Measurements from ENCODE around the gene INIP. TPM values are rescaled to one million over a fixed set of nuclear protein-coding genes. Genes with fewer than 3 reads are reported as not detected.

Gene INIP
- total and polyA plus RNA-seq, 2 donors (not counting 1 experiment from before 2014, with no cell fraction given), result 5.0 to 22.9 TPM

- WGBS (ENCODE audit: insufficient coverage), result 93% methylated on average over 2 of the region's 2 CpGs
- Mint-ChIP-seq H3K4me1 (peaks cover 66% of the 10 kb centered on the region), H3K4me3 (no peak overlapping the region), H3K9me3 (ENCODE audit: insufficient read depth) (no peaks in the 10 kb centered on the region), H3K27me3 (no peaks in the 10 kb centered on the region), H3K27ac (no peak overlapping the region)
- Histone ChIP-seq H3K4me3 (ENCODE audit: control extremely low read depth in 1 of 5, extremely low read depth in 1 of 5, insufficient read depth in 1 of 5, low read depth in 2 of 5, low read length in 4 of 5) (no peak overlapping the region), H3K4me2 (replicated peaks; ENCODE audit: low read depth, low read length, poor library complexity, severe bottlenecking) (no peak overlapping the region), H3K79me2 (ENCODE audit: control insufficient read depth, insufficient read depth, low read length) (peaks cover 90% of the 10 kb centered on the region), H3K9ac (ENCODE audit: low read length) (no peak overlapping the region), H3K9me3 (ENCODE audit: control extremely low read depth in 1 of 3, control insufficient read depth in 2 of 3, insufficient read depth in 1 of 3, low read length in 2 of 3) (no peaks in the 10 kb centered on the region), H3K4me1 (ENCODE audit: control insufficient read depth in 2 of 2, insufficient read depth in 2 of 2, low read length in 2 of 2) (peaks cover 25 to 30% of the 10 kb centered on the region in 2 donors), H3K36me3 (replicated peaks in 1 of 2; ENCODE audit: control extremely low read depth in 1 of 2, control insufficient read depth in 1 of 2, extremely low read depth in 1 of 2, insufficient read depth in 2 of 2, low read length in 1 of 2) (no peaks in the 10 kb centered on the region), H3K27ac (ENCODE audit: low read length in 2 of 2) (no peak overlapping the region), H4K20me1 (ENCODE audit: control insufficient read depth, insufficient read depth, low read length, poor library complexity, severe bottlenecking) (peaks cover 26% of the 10 kb centered on the region), H3K27me3 (replicated peaks in 1 of 4; ENCODE audit: control extremely low read depth in 1 of 4, control insufficient read depth in 3 of 4, insufficient read depth in 4 of 4, low read length in 3 of 4) (no peaks in the 10 kb centered on the region), H2AFZ (ENCODE audit: insufficient read depth, low read depth, low read length, poor library complexity, severe bottlenecking) (no peak overlapping the region)
- intact Hi-C loops (cut with micrococcal nuclease), result loop anchor here (2.0 kb wide), 1 partner anchor 31 kb away; no protein-coding TSS in a partner anchor
- CTCF ChIA-PET, result interaction anchor here (0.5 kb wide), 1 partner anchor 672 kb away, joined by 3 read pairs; no protein-coding TSS in a partner anchor
- POLR2A ChIA-PET, result no interaction called here
- ATAC-seq (ENCODE audit: low read depth) (no peak), DNase-seq (no peak)
- TF ChIP-seq EZH2 (IDR thresholded peaks at IDR 0.05; ENCODE audit: borderline replicate concordance, insufficient read depth, low read depth, low read length, poor library complexity, severe bottlenecking) (no peak), CTCF (IDR thresholded peaks at IDR 0.05) (no peak)
Observed at GRCh38 chr9:112757940-112758339, 40.0 kb upstream of the INIP start.

GRCh38 chr9:112757282-112757883, 39.5 kb upstream of the INIP start:
- no peaks in the 10 kb centered on the region for H3K36me3 ChIP-seq (replicated peaks in 1 of 2; ENCODE audit: control extremely low read depth in 1 of 2, control insufficient read depth in 1 of 2, extremely low read depth in 1 of 2, insufficient read depth in 2 of 2, low read length in 1 of 2)
- Mint-ChIP-seq H3K27me3 (no peaks in the 10 kb centered on the region), H3K4me3 (no peak overlapping the region), H3K9me3 (ENCODE audit: insufficient read depth) (no peaks in the 10 kb centered on the region), H3K27ac (no peak overlapping the region), H3K4me1 (peaks cover 64% of the 10 kb centered on the region)
- no peaks in the 10 kb centered on the region for H3K9me3 ChIP-seq (ENCODE audit: control extremely low read depth in 1 of 3, control insufficient read depth in 2 of 3, insufficient read depth in 1 of 3, low read length in 2 of 3)
- TF ChIP-seq CTCF (IDR thresholded peaks at IDR 0.05), result no peak
- no peak for TF ChIP-seq EZH2 (IDR thresholded peaks at IDR 0.05; ENCODE audit: borderline replicate concordance, insufficient read depth, low read depth, low read length, poor library complexity, severe bottlenecking)
- CTCF ChIA-PET, result no interaction called here
- no peak overlapping the region for H3K4me3 ChIP-seq (ENCODE audit: control extremely low read depth in 1 of 5, extremely low read depth in 1 of 5, insufficient read depth in 1 of 5, low read depth in 2 of 5, low read length in 4 of 5)
- H3K4me2 ChIP-seq (replicated peaks; ENCODE audit: low read depth, low read length, poor library complexity, severe bottlenecking), result no peak overlapping the region
- no peak overlapping the region for H3K27ac ChIP-seq (ENCODE audit: low read length in 2 of 2)
- no peak overlapping the region for H3K9ac ChIP-seq (ENCODE audit: low read length)
- DNase-seq, result no peak
- WGBS (ENCODE audit: insufficient coverage), result 91% methylated on average over 5 of the region's 7 CpGs
- H3K4me1 ChIP-seq (ENCODE audit: control insufficient read depth in 2 of 2, insufficient read depth in 2 of 2, low read length in 2 of 2), result peaks cover 20 to 29% of the 10 kb centered on the region in 2 donors
- H4K20me1 ChIP-seq (ENCODE audit: control insufficient read depth, insufficient read depth, low read length, poor library complexity, severe bottlenecking), result peaks cover 26% of the 10 kb centered on the region
- H3K79me2 ChIP-seq (ENCODE audit: control insufficient read depth, insufficient read depth, low read length), result peaks cover 91% of the 10 kb centered on the region
- no peak overlapping the region for H2AFZ ChIP-seq (ENCODE audit: insufficient read depth, low read depth, low read length, poor library complexity, severe bottlenecking)
- no peak for ATAC-seq (ENCODE audit: low read depth)
- intact Hi-C loops (cut with micrococcal nuclease), result loop anchor here (2.0 kb wide), 1 partner anchor 31 kb away; no protein-coding TSS in a partner anchor
- H3K27me3 ChIP-seq (replicated peaks in 1 of 4; ENCODE audit: control extremely low read depth in 1 of 4, control insufficient read depth in 3 of 4, insufficient read depth in 4 of 4, low read length in 3 of 4), result no peaks in the 10 kb centered on the region
- POLR2A ChIA-PET, result no interaction called here

Data from B cell (primary cell).